SK-N-SH treated with all-trans-retinoic acid at 6 μM for 48 hours (cell line): ENCODE results near the gene GNL1.
"Not testable (repeated sequence)": the region's sequence is repeated elsewhere in the genome, so short reads cannot be mapped to it uniquely, and the experiment has no call there.

Source experiments
- CREB5 ChIP-seq: fragments of 250-450 bp; sonication (Bioruptor Pico); IDR thresholded peaks from 2 replicates; pipeline ENCODE4 v1.5.1; 2020; ENCODE audit warnings: low read depth, mild to moderate bottlenecking, moderate library complexity
- POU6F1 ChIP-seq: fragments of 250-450 bp; sonication (Bioruptor Pico); IDR thresholded peaks from 2 replicates; pipeline ENCODE4 v1.8.0; 2021; ENCODE audit warnings: low read depth, mild to moderate bottlenecking, moderate library complexity, borderline replicate concordance
- RARB ChIP-seq: fragments of 250-450 bp; sonication (Bioruptor Pico); IDR thresholded peaks from 2 replicates; pipeline ENCODE4 v1.8.0; 2021; ENCODE audit warnings: mild to moderate bottlenecking, moderate library complexity
- TOX ChIP-seq: fragments of 250-450 bp; sonication (Bioruptor Pico); IDR thresholded peaks from 2 replicates; pipeline ENCODE4 v1.8.0; 2021; ENCODE audit warnings: mild to moderate bottlenecking, moderate library complexity, borderline replicate concordance
- TSHZ2 ChIP-seq: fragments of 250-450 bp; sonication (Bioruptor Pico); IDR thresholded peaks from 2 replicates; pipeline ENCODE4 v1.5.0; 2020; ENCODE audit warnings: mild to moderate bottlenecking, moderate library complexity
- ZFP3 ChIP-seq: fragments of 250-450 bp; sonication (Bioruptor Pico); IDR thresholded peaks from 2 replicates; pipeline ENCODE4 v1.5.0; 2020; ENCODE audit warnings: mild to moderate bottlenecking, moderate library complexity
- ZFP30 ChIP-seq: fragments of 450-650 bp; formaldehyde crosslinking; IDR thresholded peaks from 2 replicates; pipeline ENCODE4 v1.5.0; 2022; ENCODE audit warnings: mild to moderate bottlenecking, moderate library complexity
- ZNF565 ChIP-seq: fragments of 450-650 bp; formaldehyde crosslinking; conservative IDR thresholded peaks from 2 replicates; pipeline ENCODE4 v1.5.0; 2020; ENCODE audit warnings: low read depth, mild to moderate bottlenecking, moderate library complexity
- ZNF70 ChIP-seq: fragments of 450-650 bp; formaldehyde crosslinking; IDR thresholded peaks from 2 replicates; pipeline ENCODE4 v1.5.0; 2020; ENCODE audit warnings: mild to moderate bottlenecking, moderate library complexity

- TF ChIP-seq CREB5; RARB (CRISPR knock-in tag); POU6F1 (CRISPR knock-in tag); ZNF565 (CRISPR knock-in tag); ZFP30; TSHZ2 (CRISPR knock-in tag); ZNF70 (CRISPR knock-in tag); ZFP3 (CRISPR knock-in tag); TOX (CRISPR knock-in tag): not testable (repeated sequence)
Measured at GRCh38 chr6:30495060-30495459, 61.2 kb downstream of the GNL1 start.
